Type B pancreatic cell (in vitro differentiated cells): Measurements from ENCODE around the gene ANKRD17. TPM values are rescaled to one million over a fixed set of nuclear protein-coding genes. Genes with fewer than 3 reads are reported as not detected.
A peak's percentile ranks its signal among the peaks of the same experiment; 100 is the strongest.
"Not testable (repeated sequence)": the region's sequence is repeated elsewhere in the genome, so short reads cannot be mapped to it uniquely, and the experiment has no call there.

Experiments used
- DNase-seq: peaks from one replicate; pipeline ENCODE4 v3.0.0; 2021; ENCODE audit warnings: mixed read lengths; ENCODE audit not compliant: unreplicated experiment; ENCODE audit errors: extremely low spot score
- H3K27ac Mint-ChIP-seq: 2 replicates; pipeline ENCODE4 v1.8.0; 2021; ENCODE audit warnings: mild to moderate bottlenecking, mixed read lengths
- H3K27me3 Mint-ChIP-seq: 2 replicates; pipeline ENCODE4 v1.8.0; 2021; ENCODE audit warnings: mixed read lengths
- H3K36me3 Mint-ChIP-seq: 2 replicates; pipeline ENCODE4 v1.8.0; 2021; ENCODE audit warnings: mixed read lengths
- H3K4me1 Mint-ChIP-seq: one replicate; pipeline ENCODE4 v1.8.0; 2021; ENCODE audit warnings: mixed read lengths; ENCODE audit not compliant: unreplicated experiment
- H3K4me3 Mint-ChIP-seq: 2 replicates; pipeline ENCODE4 v1.8.0; 2021; ENCODE audit warnings: mild to moderate bottlenecking, mixed read lengths
- H3K9me3 Mint-ChIP-seq: 2 replicates; pipeline ENCODE4 v1.8.0; 2021; ENCODE audit warnings: mixed read lengths
- total RNA-seq: library from RNA; stranded (reverse); gene quantifications from 2 replicates; pipeline ENCODE4 v1.2.1, GENCODE V29; 2021; ENCODE audit warnings: low replicate concordance
- TF ChIP-seq, protein P1 (sequence below): fragments of 200-600 bp; sonication (generic); conservative IDR thresholded peaks from 2 replicates; pipeline ENCODE4 v1.5.0; 2021; ENCODE audit warnings: antibody characterized with exemption, mild to moderate bottlenecking

ANKRD17 gene
- total RNA-seq, 1 donor from 2014 or later: 77.7 TPM

DNA sequence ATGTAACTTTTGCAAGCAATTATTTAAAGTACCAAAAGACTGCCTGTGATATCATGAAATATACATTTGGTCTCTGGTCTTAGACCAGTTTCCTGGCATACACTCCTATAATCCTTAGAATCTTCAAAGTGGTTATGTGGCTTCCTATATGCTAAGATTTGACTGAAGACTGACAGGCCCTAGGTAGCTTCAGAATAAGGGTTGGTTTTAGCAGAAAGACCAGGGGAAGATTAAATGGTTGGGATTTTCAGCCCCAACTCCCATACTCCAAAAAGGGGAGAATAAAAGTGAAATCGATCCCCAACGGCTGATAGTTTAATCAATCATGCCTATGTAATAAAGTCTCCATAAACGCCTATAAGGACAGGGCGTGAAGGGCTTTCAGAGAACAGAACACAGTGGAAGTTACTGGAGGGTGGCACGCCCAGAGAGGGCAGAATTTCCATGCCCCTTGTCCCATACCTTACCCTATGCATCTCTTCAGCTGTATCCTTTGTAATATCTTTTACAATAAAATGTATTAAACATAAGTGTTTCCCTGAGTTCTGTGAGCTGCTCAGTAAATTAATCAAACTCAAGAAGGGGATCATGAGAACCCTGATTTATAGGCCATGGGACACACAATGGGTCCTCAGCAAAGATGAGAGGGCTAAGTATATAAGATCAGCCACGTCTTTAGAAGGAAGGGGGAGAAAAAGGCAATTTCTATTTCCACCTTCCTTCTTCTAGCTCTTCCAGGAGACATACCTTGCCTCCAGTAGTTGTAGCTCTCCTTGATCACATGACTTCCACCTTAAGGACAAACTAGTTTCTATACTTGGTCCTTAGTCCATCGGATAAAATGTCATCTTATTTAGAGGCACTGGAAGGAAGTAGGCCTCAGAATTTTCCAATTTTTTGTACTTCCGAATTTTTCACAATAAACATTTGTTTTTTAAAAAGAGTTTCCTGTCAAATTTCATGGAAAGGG, 26.8 kb downstream of the ANKRD17 start:
- Mint-ChIP-seq H3K4me3 (no peak overlapping the region), H3K27me3 (no peaks in the 10 kb centered on the region), H3K27ac (no peak overlapping the region), H3K4me1 (no peaks in the 10 kb centered on the region), H3K9me3 (no peaks in the 10 kb centered on the region), H3K36me3 (peaks cover 27% of the 10 kb centered on the region)
- TF ChIP-seq, protein P1, sequence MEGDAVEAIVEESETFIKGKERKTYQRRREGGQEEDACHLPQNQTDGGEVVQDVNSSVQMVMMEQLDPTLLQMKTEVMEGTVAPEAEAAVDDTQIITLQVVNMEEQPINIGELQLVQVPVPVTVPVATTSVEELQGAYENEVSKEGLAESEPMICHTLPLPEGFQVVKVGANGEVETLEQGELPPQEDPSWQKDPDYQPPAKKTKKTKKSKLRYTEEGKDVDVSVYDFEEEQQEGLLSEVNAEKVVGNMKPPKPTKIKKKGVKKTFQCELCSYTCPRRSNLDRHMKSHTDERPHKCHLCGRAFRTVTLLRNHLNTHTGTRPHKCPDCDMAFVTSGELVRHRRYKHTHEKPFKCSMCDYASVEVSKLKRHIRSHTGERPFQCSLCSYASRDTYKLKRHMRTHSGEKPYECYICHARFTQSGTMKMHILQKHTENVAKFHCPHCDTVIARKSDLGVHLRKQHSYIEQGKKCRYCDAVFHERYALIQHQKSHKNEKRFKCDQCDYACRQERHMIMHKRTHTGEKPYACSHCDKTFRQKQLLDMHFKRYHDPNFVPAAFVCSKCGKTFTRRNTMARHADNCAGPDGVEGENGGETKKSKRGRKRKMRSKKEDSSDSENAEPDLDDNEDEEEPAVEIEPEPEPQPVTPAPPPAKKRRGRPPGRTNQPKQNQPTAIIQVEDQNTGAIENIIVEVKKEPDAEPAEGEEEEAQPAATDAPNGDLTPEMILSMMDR: no peak
- no peak for DNase-seq

DNA sequence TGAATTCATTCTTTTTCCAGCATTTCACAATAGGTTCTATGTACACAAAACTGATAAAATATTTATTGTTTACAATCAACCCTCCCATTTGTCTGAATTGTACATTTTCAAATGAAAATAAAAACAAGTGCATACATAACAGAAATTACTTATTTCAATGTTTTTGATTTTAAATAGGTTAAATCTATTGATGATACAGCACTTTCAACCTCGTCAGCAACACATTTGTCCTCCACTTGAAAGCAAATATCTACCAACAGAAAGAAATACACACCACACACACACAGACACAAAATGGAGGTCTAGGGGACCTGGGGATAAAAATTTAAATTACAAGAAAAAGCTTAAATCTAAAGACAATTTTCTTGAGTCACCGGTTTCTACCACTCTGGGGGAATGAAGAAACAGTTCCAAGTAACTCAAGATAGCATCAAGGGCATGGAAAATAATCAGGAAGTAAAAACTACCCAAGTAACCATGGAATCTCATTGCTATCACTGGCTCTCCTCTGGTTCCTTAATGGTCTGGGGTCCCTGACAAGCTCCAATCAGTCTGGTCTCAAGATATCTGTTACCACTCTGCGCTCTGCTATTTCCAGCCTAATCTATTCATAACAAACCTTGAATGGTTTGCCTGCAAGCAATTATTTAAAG, 27.6 kb downstream of the ANKRD17 start:
- DNase-seq: no peak
- Mint-ChIP-seq H3K9me3 (no peaks in the 10 kb centered on the region), H3K4me3 (no peak overlapping the region), H3K36me3 (peaks cover 27% of the 10 kb centered on the region), H3K27ac (no peak overlapping the region), H3K4me1 (no peaks in the 10 kb centered on the region), H3K27me3 (no peaks in the 10 kb centered on the region)
- TF ChIP-seq, protein P1: no peak

DNA sequence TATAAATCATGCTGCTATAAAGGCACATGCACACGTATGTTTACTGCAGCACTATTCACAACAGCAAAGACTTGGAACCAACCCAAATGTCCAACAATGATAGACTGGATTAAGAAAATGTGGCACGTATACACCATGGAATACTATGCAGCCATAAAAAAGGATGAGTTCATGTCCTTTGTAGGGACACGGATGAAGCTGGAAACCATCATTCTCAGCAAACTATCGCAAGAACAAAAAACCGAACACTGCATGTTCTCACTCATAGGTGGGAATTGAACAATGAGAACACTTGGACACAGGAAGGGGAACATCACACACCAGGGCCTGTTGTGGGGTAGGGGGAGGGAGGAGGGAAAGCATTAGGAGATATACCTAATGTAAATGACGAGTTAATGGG, 29.8 kb downstream of the ANKRD17 start:
- peaks cover 10% of the 10 kb centered on the region for H3K4me1 Mint-ChIP-seq
- DNase-seq, H3K27me3 Mint-ChIP-seq, H3K27ac Mint-ChIP-seq, H3K4me3 Mint-ChIP-seq, H3K9me3 Mint-ChIP-seq: not testable (repeated sequence)
- H3K36me3 Mint-ChIP-seq: peaks cover 10% of the 10 kb centered on the region

DNA sequence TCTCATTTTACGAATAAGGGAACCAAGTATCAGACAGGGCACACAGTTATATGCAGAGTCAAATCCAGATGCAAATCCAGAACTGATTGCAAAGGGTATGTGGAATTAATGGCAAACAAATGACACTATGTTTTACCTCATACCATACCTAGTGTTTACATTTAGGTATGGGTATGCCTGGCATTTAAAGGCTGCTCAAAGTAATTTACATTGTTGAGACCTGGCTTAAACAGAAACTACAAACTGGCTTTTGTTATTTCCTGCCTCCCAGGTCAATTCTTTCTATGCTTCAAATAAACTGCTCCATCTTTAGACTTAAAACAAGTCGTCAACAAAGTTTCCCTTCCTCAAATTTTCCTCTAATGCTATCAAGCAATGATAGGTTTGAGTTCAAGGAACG, 33.7 kb downstream of the ANKRD17 start:
- Mint-ChIP-seq H3K36me3 (peaks cover 3% of the 10 kb centered on the region), H3K27me3 (no peaks in the 10 kb centered on the region), H3K4me3 (no peak overlapping the region), H3K4me1 (peaks cover 18% of the 10 kb centered on the region), H3K9me3 (no peaks in the 10 kb centered on the region), H3K27ac (peak overlapping the region; percentile 46)
- TF ChIP-seq, protein P1: no peak
- no peak for DNase-seq

DNA sequence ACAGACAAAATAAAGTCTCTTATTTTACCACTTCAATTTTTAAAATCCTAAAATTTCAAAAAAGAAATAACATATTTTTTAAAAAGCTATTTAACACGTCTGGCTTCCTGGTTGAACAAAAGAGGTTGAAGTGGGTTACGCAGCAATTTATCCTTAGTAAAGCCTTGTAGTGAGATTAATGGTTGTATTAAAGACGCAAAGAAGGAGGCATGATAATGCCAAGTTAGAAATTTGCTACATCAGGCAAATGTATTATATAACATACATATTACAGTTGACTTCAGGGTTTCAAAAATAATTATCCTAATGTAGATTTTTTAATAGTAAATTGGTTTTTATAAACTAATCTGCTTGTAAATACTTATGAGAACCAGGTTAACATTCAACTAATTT, 35.3 kb downstream of the ANKRD17 start:
- TF ChIP-seq, protein P1: no peak
- H3K27ac Mint-ChIP-seq: no peak overlapping the region
- H3K4me1 Mint-ChIP-seq: peaks cover 18% of the 10 kb centered on the region
- peak overlapping the region; percentile 57 for H3K4me3 Mint-ChIP-seq
- H3K36me3 Mint-ChIP-seq: peaks cover 3% of the 10 kb centered on the region
- no peaks in the 10 kb centered on the region for H3K27me3 Mint-ChIP-seq
- no peak for DNase-seq
- no peaks in the 10 kb centered on the region for H3K9me3 Mint-ChIP-seq
